CD4-positive, alpha-beta memory T cell (primary cell): ENCODE measurements around the gene ZFC3H1. TPM values are rescaled to one million over a fixed set of nuclear protein-coding genes. Genes with fewer than 3 reads are reported as not detected.

ENCODE experiments used
- CTCF ChIA-PET: fragments of 350-600 bp; sonication (Branson Sonifier 250); formaldehyde crosslinking; loops from one replicate; lab custom pipeline; 2021; ENCODE audit warnings: inconsistent platforms; ENCODE audit not compliant: partially characterized antibody; lab: Charles Lee
- POLR2A ChIA-PET: fragments of 350-600 bp; sonication (Branson Sonifier 250); formaldehyde crosslinking; loops from one replicate; lab custom pipeline; 2021; ENCODE audit not compliant: partially characterized antibody; lab: Charles Lee
- DNase-seq, 5 donors: peaks; one replicate each; pipeline versions ENCODE4 v3.0.0 to v3.0.0-alpha.2; 2020 to 2022; ENCODE audit warnings: mixed read lengths in 1 of 5
- H3K27ac ChIP-seq: one replicate; pipeline ENCODE4 v1.7.0; 2013; ENCODE audit warnings: low read depth, low read length
- H3K27me3 ChIP-seq: 2 replicates; pipeline ENCODE4 v1.7.0; 2013; ENCODE audit warnings: mild to moderate bottlenecking, low read length, moderate library complexity; ENCODE audit not compliant: insufficient read depth
- H3K36me3 ChIP-seq: 2 replicates; pipeline ENCODE4 v1.7.0; 2013; ENCODE audit warnings: mild to moderate bottlenecking, low read length, moderate library complexity; ENCODE audit not compliant: insufficient read depth
- H3K4me1 ChIP-seq: 2 replicates; pipeline ENCODE4 v1.7.0; 2013; ENCODE audit warnings: mild to moderate bottlenecking, low read length, moderate library complexity; ENCODE audit not compliant: insufficient read depth
- H3K4me3 ChIP-seq, 2 donors: one replicate each; pipeline ENCODE4 v1.7.0; 2013; ENCODE audit warnings: low read length in 2 of 2, mild to moderate bottlenecking in 1 of 2
- H3K9me3 ChIP-seq, 2 donors: one replicate each; pipeline ENCODE4 v1.7.0; 2013; ENCODE audit warnings: low read length in 2 of 2, control low read depth in 1 of 2; ENCODE audit not compliant: control insufficient read depth in 1 of 2
- H3K27ac Mint-ChIP-seq, 7 donors: one replicate each; pipeline ENCODE4 v1.8.0; 2020 to 2021; ENCODE audit warnings: mixed read lengths in 7 of 7, mild to moderate bottlenecking in 6 of 7, inconsistent platforms in 3 of 7, moderate library complexity in 3 of 7
- H3K27me3 Mint-ChIP-seq, 2 donors: one replicate each; pipeline ENCODE4 v1.8.0; 2020 to 2021; ENCODE audit warnings: mixed read lengths in 2 of 2
- H3K36me3 Mint-ChIP-seq, 2 donors: one replicate each; pipeline ENCODE4 v1.8.0; 2020 to 2021; ENCODE audit warnings: mixed read lengths in 2 of 2, inconsistent platforms in 1 of 2, mild to moderate bottlenecking in 1 of 2
- H3K4me1 Mint-ChIP-seq, 4 donors: one replicate each; pipeline ENCODE4 v1.8.0; 2020 to 2021; ENCODE audit warnings: mixed read lengths in 4 of 4, mild to moderate bottlenecking in 1 of 4
- H3K4me3 Mint-ChIP-seq, 8 donors: one replicate each; pipeline ENCODE4 v1.8.0; 2020 to 2021; ENCODE audit warnings: mixed read lengths in 8 of 8, mild to moderate bottlenecking in 7 of 8, moderate library complexity in 6 of 8, inconsistent platforms in 3 of 8
- H3K9me3 Mint-ChIP-seq, 8 donors: one replicate each; pipeline ENCODE4 v1.8.0; 2020 to 2021; ENCODE audit warnings: mixed read lengths in 8 of 8, mild to moderate bottlenecking in 5 of 8, inconsistent platforms in 3 of 8, moderate library complexity in 1 of 8
- intact Hi-C: fragments of 100-400 bp; cut with micrococcal nuclease; formaldehyde crosslinking; loops from one replicate; pipeline ENCODE4 v1.15.1; 2023
- polyA plus RNA-seq, 2 donors: library from polyadenylated mRNA; unstranded; fragments of 300-500 nt; fragmentation: Illumina TruSeq; gene quantifications; one replicate each; pipeline ENCODE4 v1.2.3, GENCODE V29; 2021
- total RNA-seq, 2 experiments: library from RNA; stranded (reverse); gene quantifications; one replicate each; pipeline ENCODE4 v1.2.3, GENCODE V29; 2021

Gene ZFC3H1
- total and polyA plus RNA-seq, 4 experiments from 2014 or later = 15.0 to 121 (median 73.9) TPM

- CTCF ChIA-PET = interaction anchor here (1.4 kb wide), 1 partner anchor 11 kb away, joined by 7 read pairs; no protein-coding TSS in a partner anchor
- POLR2A ChIA-PET = interaction anchor here (1.4 to 2.1 kb wide), 2 partner anchors 37 to 59 kb away, joined by 4 to 10 read pairs; partner anchors contain the start of genes THAP2 and ZFC3H1
- Histone ChIP-seq H3K27ac (no peak overlapping the region), H3K4me1 (peaks cover 12% of the 10 kb centered on the region), H3K9me3 (no peaks in the 10 kb centered on the region), H3K27me3 (no peaks in the 10 kb centered on the region), H3K4me3 (no peak overlapping the region), H3K36me3 (peaks cover 86% of the 10 kb centered on the region)
- H3K4me1 Mint-ChIP-seq = peaks cover 10 to 15% (median 11%) of the 10 kb centered on the region in 4 donors
- H3K36me3 Mint-ChIP-seq = peaks cover 44 to 82% of the 10 kb centered on the region in 2 donors
- intact Hi-C loops = no loop called here
- H3K27me3 Mint-ChIP-seq = no peaks in the 10 kb centered on the region
- peak overlapping the region in 6 of 7 donors; percentile 6 to 77 (median 23) for H3K27ac Mint-ChIP-seq
- no peak overlapping the region for H3K4me3 Mint-ChIP-seq
- no peak for DNase-seq
- no peaks in the 10 kb centered on the region for H3K9me3 Mint-ChIP-seq
Measured at GRCh38 chr12:71626098-71626497, 37.5 kb downstream of the ZFC3H1 start.

GRCh38 chr12:71625476-71625875 lies 38.2 kb downstream of the ZFC3H1 start:
- Mint-ChIP-seq H3K9me3 (no peaks in the 10 kb centered on the region), H3K4me1 (peaks cover 10 to 21% (median 16%) of the 10 kb centered on the region in 4 donors), H3K27me3 (no peaks in the 10 kb centered on the region), H3K4me3 (no peak overlapping the region), H3K36me3 (peaks cover 47 to 83% of the 10 kb centered on the region in 2 donors), H3K27ac (peak overlapping the region in 1 of 7 donors; percentile 6)
- Histone ChIP-seq H3K27ac (no peak overlapping the region), H3K36me3 (peaks cover 86% of the 10 kb centered on the region), H3K4me3 (no peak overlapping the region), H3K4me1 (peaks cover 12% of the 10 kb centered on the region), H3K27me3 (no peaks in the 10 kb centered on the region), H3K9me3 (no peaks in the 10 kb centered on the region)
- CTCF ChIA-PET = interaction anchor here (1.4 kb wide), 1 partner anchor 11 kb away, joined by 7 read pairs; no protein-coding TSS in a partner anchor
- no peak for DNase-seq
- intact Hi-C loops = no loop called here
- POLR2A ChIA-PET = interaction anchor here (1.4 to 2.1 kb wide), 2 partner anchors 38 to 59 kb away, joined by 4 to 10 read pairs; partner anchors contain the start of genes THAP2 and ZFC3H1

- no peak for DNase-seq
- Mint-ChIP-seq H3K36me3 (peaks cover 57 to 88% of the 10 kb centered on the region in 2 donors), H3K27me3 (no peaks in the 10 kb centered on the region), H3K27ac (peak overlapping the region in 5 of 7 donors; percentile 1 to 65 (median 47)), H3K4me1 (peaks cover 10 to 21% (median 15%) of the 10 kb centered on the region in 4 donors), H3K4me3 (no peak overlapping the region), H3K9me3 (no peaks in the 10 kb centered on the region)
- no peaks in the 10 kb centered on the region for H3K27me3 ChIP-seq
- H3K27ac ChIP-seq = no peak overlapping the region
- POLR2A ChIA-PET = interaction anchor here (0.6 kb wide), 2 partner anchors 77 to 170 kb away, joined by 3 to 4 read pairs; no protein-coding TSS in a partner anchor
- peaks cover 92% of the 10 kb centered on the region for H3K36me3 ChIP-seq
- no peaks in the 10 kb centered on the region for H3K9me3 ChIP-seq
- peaks cover 11% of the 10 kb centered on the region for H3K4me1 ChIP-seq
- CTCF ChIA-PET = interaction anchor here (1.2 kb wide), 2 partner anchors 16 to 25 kb away, joined by 3 to 5 read pairs; no protein-coding TSS in a partner anchor
- intact Hi-C loops = no loop called here
- H3K4me3 ChIP-seq = no peak overlapping the region
Measured at GRCh38 chr12:71621938-71622337, 41.7 kb downstream of the ZFC3H1 start.

- H3K9me3 Mint-ChIP-seq = no peaks in the 10 kb centered on the region
- H3K36me3 Mint-ChIP-seq = peaks cover 60 to 72% of the 10 kb centered on the region in 2 donors
- CTCF ChIA-PET = no interaction called here
- H3K27ac Mint-ChIP-seq = peak overlapping the region; percentile 60 to 92 (median 81)
- no peaks in the 10 kb centered on the region for H3K9me3 ChIP-seq
- no peaks in the 10 kb centered on the region for H3K27me3 ChIP-seq
- peak overlapping the region; percentile 12 for H3K27ac ChIP-seq
- intact Hi-C loops = loop anchor here (5.0 kb wide), 1 partner anchor 37 kb away; no protein-coding TSS in a partner anchor
- POLR2A ChIA-PET = interaction anchor here (1.1 kb wide), 1 partner anchor 76 kb away, joined by 3 read pairs; the partner anchor contains the start of gene TMEM19
- peak in 4 of 5 donors; percentile 1 to 13 (median 5) for DNase-seq
- no peak overlapping the region for H3K4me3 ChIP-seq
- no peaks in the 10 kb centered on the region for H3K27me3 Mint-ChIP-seq
- H3K4me1 Mint-ChIP-seq = peaks cover 15 to 24% (median 20%) of the 10 kb centered on the region in 4 donors
- peaks cover 25% of the 10 kb centered on the region for H3K36me3 ChIP-seq
- peak overlapping the region in 5 of 8 donors; percentile 4 to 64 (median 40) for H3K4me3 Mint-ChIP-seq
- H3K4me1 ChIP-seq = peaks cover 17% of the 10 kb centered on the region
Measured at GRCh38 chr12:71610031-71610795, 53.4 kb downstream of the ZFC3H1 start.

- H3K4me1 ChIP-seq = peaks cover 17% of the 10 kb centered on the region
- CTCF ChIA-PET = interaction anchor here (0.9 kb wide), 1 partner anchor 57 kb away, joined by 3 read pairs; no protein-coding TSS in a partner anchor
- POLR2A ChIA-PET = interaction anchor here (1.3 kb wide), 1 partner anchor 55 kb away, joined by 3 read pairs; no protein-coding TSS in a partner anchor
- Mint-ChIP-seq H3K27me3 (no peaks in the 10 kb centered on the region), H3K27ac (peak overlapping the region in 5 of 7 donors; percentile 15 to 69 (median 29)), H3K4me3 (no peak overlapping the region), H3K4me1 (peaks cover 15 to 24% (median 21%) of the 10 kb centered on the region in 4 donors), H3K9me3 (no peaks in the 10 kb centered on the region), H3K36me3 (peaks cover 43 to 57% of the 10 kb centered on the region in 2 donors)
- intact Hi-C loops = no loop called here
- H3K36me3 ChIP-seq = peaks cover 16% of the 10 kb centered on the region
- H3K27ac ChIP-seq = no peak overlapping the region
- H3K9me3 ChIP-seq = no peaks in the 10 kb centered on the region
- no peak overlapping the region for H3K4me3 ChIP-seq
- H3K27me3 ChIP-seq = no peaks in the 10 kb centered on the region
- no peak for DNase-seq
Measured at GRCh38 chr12:71607494-71608330, 55.9 kb downstream of the ZFC3H1 start.

- POLR2A ChIA-PET = interaction anchor here (1.0 kb wide), 1 partner anchor 58 kb away, joined by 3 read pairs; no protein-coding TSS in a partner anchor
- Mint-ChIP-seq H3K4me1 (peaks cover 2 to 8% (median 6%) of the 10 kb centered on the region in 4 donors), H3K9me3 (peaks cover 0 to 2% (median 0%) of the 10 kb centered on the region in 8 donors), H3K27ac (peak overlapping the region in 2 of 7 donors; percentile 23 to 48), H3K4me3 (no peak overlapping the region), H3K27me3 (no peaks in the 10 kb centered on the region), H3K36me3 (peaks cover 23 to 31% of the 10 kb centered on the region in 2 donors)
- intact Hi-C loops = no loop called here
- Histone ChIP-seq H3K4me1 (peaks cover 4% of the 10 kb centered on the region), H3K27ac (no peak overlapping the region), H3K36me3 (peaks cover 4% of the 10 kb centered on the region), H3K4me3 (no peak overlapping the region), H3K27me3 (no peaks in the 10 kb centered on the region), H3K9me3 (no peaks in the 10 kb centered on the region)
- no peak for DNase-seq
- CTCF ChIA-PET = interaction anchor here (1.1 kb wide), 1 partner anchor 10 kb away, joined by 3 read pairs; no protein-coding TSS in a partner anchor
Measured at GRCh38 chr12:71605039-71605438, 58.6 kb downstream of the ZFC3H1 start.
